ENCODE data around the gene C22orf39. TPM values are rescaled to one million over a fixed set of nuclear protein-coding genes. Genes with fewer than 3 reads are reported as not detected.

C22orf39 gene
- total RNA-seq, 4 donors from 2014 or later = 69.4 to 107 (median 97.0) TPM

DNA sequence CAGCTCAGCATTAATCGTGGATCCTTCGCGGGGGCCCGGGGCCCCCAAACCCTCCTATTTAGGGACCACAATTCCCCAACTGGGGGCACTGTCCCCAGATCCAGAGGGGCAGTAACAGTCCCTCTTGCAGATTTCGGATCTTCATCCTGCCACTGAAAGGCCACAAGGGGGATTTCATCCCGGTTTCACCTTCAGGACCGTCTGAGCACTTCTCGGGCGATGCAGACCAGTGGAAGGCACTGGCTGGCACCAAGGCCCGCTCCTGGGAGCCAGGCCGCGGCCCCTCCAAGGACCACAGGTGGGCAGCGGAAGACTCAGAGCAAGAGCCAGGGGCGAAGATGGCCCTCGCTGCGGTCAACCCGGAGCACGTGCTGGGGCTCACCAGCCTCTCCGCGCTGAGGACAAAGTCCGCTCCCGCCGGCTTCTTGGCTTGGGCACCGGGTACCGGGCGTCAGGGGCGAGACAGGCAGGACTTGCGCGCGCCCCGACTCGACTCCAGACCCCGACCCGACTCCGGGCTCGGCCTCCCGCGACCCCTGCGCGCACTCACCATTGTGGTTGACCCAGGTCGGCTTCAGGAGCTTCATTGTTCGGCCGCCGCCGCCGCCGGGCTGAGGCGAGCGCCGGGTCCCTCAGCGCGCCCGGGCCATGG is 16.5 kb downstream of the C22orf39 start:
- peak overlapping the region; percentile 73 to 75 for H3K4me3 ChIP-seq
- H3K4me1 ChIP-seq = peaks cover 0 to 50% (median 19%) of the 10 kb centered on the region in 3 donors
- no peak for ATAC-seq
- peak overlapping the region in 3 of 4 donors; percentile 90 to 98 (median 95) for H3K27ac ChIP-seq
- H3K9me3 ChIP-seq = no peaks in the 10 kb centered on the region
- TF ChIP-seq, protein P1, sequence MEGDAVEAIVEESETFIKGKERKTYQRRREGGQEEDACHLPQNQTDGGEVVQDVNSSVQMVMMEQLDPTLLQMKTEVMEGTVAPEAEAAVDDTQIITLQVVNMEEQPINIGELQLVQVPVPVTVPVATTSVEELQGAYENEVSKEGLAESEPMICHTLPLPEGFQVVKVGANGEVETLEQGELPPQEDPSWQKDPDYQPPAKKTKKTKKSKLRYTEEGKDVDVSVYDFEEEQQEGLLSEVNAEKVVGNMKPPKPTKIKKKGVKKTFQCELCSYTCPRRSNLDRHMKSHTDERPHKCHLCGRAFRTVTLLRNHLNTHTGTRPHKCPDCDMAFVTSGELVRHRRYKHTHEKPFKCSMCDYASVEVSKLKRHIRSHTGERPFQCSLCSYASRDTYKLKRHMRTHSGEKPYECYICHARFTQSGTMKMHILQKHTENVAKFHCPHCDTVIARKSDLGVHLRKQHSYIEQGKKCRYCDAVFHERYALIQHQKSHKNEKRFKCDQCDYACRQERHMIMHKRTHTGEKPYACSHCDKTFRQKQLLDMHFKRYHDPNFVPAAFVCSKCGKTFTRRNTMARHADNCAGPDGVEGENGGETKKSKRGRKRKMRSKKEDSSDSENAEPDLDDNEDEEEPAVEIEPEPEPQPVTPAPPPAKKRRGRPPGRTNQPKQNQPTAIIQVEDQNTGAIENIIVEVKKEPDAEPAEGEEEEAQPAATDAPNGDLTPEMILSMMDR (IDR thresholded peaks at IDR 0.05) = no peak
- no peak for TF ChIP-seq EP300 (IDR thresholded peaks at IDR 0.05)
- no peak for TF ChIP-seq POLR2A (IDR thresholded peaks at IDR 0.05)
- no peak for TF ChIP-seq POLR2AphosphoS5 (IDR thresholded peaks at IDR 0.05)
- no peaks in the 10 kb centered on the region for H3K27me3 ChIP-seq
- 0% methylated on average over 2 of the region's 53 CpGs; no CpG with 5 or more reads in 1 of the 2 donors for WGBS, 2 donors (ENCODE audit: low coverage in 1 of 2)
- H3K36me3 ChIP-seq = peaks cover 0 to 19% of the 10 kb centered on the region in 2 donors

DNA sequence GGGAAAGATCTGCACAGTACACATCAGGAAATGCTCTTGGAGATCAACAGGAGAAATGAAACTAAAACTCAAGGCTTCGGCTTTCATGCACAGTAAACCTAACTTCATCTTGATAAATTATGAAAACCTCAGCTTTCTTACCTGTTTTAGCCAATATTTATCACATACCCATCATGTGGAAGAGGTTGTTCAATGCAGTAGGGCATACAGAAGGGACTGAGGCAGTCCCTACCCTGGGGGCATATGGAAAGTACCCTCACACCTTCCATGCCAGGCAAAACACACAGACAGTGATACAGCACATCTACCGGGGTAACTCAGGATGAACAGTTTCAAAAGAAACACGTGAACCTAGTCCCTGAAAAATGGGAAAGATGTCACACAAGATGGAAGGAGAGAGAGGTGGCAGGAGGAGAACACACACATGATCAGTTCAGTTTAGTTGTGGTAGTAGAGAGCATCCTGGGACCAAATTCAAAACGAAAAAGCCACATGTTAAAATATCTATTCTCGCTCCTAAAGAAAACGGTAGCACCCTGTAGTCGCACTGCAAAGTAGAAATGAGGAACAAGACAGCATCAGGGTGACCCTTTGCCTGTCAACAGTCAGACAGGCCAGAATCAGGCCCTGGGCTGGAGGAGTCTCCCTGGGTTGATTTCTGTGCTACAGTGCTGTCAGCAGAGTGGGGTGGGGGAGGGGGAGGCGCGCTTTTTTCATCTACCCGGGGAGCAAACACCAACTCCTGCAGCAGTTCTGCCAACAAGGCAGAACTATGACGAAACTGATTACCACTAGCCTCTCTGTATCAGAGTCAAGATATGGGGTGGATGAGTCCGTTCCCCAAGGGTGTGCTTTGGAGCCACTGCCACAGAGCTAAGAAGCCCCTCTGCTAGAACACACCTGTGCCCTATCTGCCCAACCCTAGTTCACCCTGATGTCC is 17.3 kb downstream of the C22orf39 start:
- Histone ChIP-seq H3K9me3 (no peaks in the 10 kb centered on the region), H3K36me3 (peaks cover 0 to 11% of the 10 kb centered on the region in 2 donors), H3K4me3 (peak overlapping the region; percentile 73 to 75), H3K27me3 (no peaks in the 10 kb centered on the region), H3K4me1 (peaks cover 0 to 50% (median 19%) of the 10 kb centered on the region in 3 donors), H3K27ac (peak overlapping the region in 3 of 4 donors; percentile 90 to 98 (median 95))
- TF ChIP-seq POLR2AphosphoS5 (IDR thresholded peaks at IDR 0.05) = no peak
- no peak for TF ChIP-seq POLR2A (IDR thresholded peaks at IDR 0.05)
- no peak for TF ChIP-seq EP300 (IDR thresholded peaks at IDR 0.05)
- TF ChIP-seq, protein P1 (IDR thresholded peaks at IDR 0.05) = no peak
- no peak for ATAC-seq
- 22 to 23% methylated on average over 7 to 8 of the region's 12 CpGs for WGBS, 2 donors (ENCODE audit: low coverage in 1 of 2)

DNA sequence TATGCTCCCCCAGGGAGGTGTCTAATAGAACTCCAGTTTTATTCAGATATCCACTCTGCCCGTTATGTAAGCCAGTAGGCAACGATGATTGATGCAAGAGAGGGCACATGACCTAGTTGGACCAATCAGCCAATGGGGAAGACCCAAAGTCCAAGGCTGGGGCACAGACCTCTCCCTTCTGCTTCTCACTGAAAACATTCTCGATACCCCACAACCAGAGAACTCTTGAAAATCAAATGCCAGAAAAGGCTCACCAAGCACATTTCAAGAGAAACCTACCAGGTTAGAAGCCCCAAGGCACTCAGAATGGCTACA is 23.4 kb downstream of the C22orf39 start:
- Histone ChIP-seq H3K9me3 (no peaks in the 10 kb centered on the region), H3K27me3 (no peaks in the 10 kb centered on the region), H3K4me1 (peaks cover 0 to 40% (median 0%) of the 10 kb centered on the region in 3 donors), H3K27ac (no peak overlapping the region), H3K36me3 (no peaks in the 10 kb centered on the region), H3K4me3 (no peak overlapping the region)
- 71 to 77% methylated on average over 1 to 3 of the region's 3 CpGs for WGBS, 2 donors (ENCODE audit: low coverage in 1 of 2)
- ATAC-seq = no peak
- no peak for TF ChIP-seq EP300 (IDR thresholded peaks at IDR 0.05)
- no peak for TF ChIP-seq POLR2A (IDR thresholded peaks at IDR 0.05)
- no peak for TF ChIP-seq POLR2AphosphoS5 (IDR thresholded peaks at IDR 0.05)
- TF ChIP-seq, protein P1 (IDR thresholded peaks at IDR 0.05) = no peak

DNA sequence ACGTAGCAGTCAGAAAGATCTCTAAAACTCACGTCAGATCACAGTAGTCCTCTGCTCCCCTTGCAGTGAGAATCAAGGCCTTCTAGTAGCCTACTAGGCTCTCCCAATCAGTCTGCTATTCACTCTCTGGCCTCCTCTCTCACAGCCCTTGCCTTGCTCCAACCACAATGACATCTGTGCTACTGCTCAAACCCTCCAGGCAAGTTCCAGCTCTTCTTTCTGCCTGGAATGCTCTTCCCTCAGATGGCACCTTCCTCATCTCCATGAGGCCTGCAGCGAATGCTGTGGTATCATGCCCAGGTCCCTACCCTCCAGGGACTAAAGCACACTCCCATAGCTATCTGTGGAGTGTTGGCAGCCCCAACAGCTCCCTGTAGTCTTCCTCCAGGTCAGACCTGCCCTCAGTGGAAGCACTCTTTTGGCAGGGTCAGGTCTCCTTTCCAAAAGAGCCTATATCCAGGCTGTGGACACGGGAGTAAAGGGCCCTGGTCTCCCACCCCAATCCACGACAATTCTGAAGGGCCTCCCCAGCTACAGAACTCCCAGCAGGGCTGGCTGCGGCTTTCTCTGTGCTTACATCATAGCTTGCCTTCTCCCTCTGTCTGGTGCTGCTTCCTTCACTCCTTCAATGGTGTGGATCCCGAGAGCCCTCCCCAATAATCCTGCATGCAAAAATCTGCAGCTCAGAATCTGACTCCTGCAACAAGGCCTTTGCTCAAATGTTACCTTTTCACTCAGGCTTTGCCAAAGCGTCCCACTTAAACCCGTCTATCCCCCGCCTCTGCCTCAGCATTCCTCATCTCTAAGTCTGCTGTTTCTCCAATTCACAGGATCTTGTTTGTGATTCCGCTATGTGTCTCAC is 24.8 kb downstream of the C22orf39 start:
- no peak overlapping the region for H3K4me3 ChIP-seq
- H3K9me3 ChIP-seq = no peaks in the 10 kb centered on the region
- no peaks in the 10 kb centered on the region for H3K36me3 ChIP-seq
- no peak for TF ChIP-seq POLR2A (IDR thresholded peaks at IDR 0.05)
- no peak for TF ChIP-seq POLR2AphosphoS5 (IDR thresholded peaks at IDR 0.05)
- TF ChIP-seq, protein P1 (IDR thresholded peaks at IDR 0.05) = no peak
- TF ChIP-seq EP300 (IDR thresholded peaks at IDR 0.05) = no peak
- 74 to 79% methylated on average over 8 to 11 of the region's 11 CpGs for WGBS, 2 donors (ENCODE audit: low coverage in 1 of 2)
- peaks cover 0 to 30% (median 0%) of the 10 kb centered on the region in 3 donors for H3K4me1 ChIP-seq
- H3K27ac ChIP-seq = no peak overlapping the region
- ATAC-seq = no peak
- H3K27me3 ChIP-seq = no peaks in the 10 kb centered on the region
